COR-L47 (cell line): ENCODE results near the gene ZP1.
A peak's percentile ranks its signal among the peaks of the same experiment; 100 is the strongest.
"Not testable (repeated sequence)": the region's sequence is repeated elsewhere in the genome, so short reads cannot be mapped to it uniquely, and the experiment has no call there.

Experiments
- DNase-seq: peaks from one replicate; lab custom pipeline; 2025; lab: John Stamatoyannopoulos, UW

Gene ZP1

GRCh38 chr11:60866911-60867870, at the start of gene ZP1:
TSS of gene ZP1 (plus strand) at chr11:60867542. CDS start at chr11:60867562, 20 bp downstream.
- DNase-seq: no peak

GRCh38 chr11:60818057-60818456, 49.3 kb upstream of the ZP1 start:
- no peak for DNase-seq

- DNase-seq: no peak
These were observed 45.3 kb upstream of the ZP1 start for GRCh38 chr11:60821827-60822599.

- DNase-seq: not testable (repeated sequence)
These were observed 43.5 kb upstream of the ZP1 start for GRCh38 chr11:60823745-60824306.

- DNase-seq: no peak
These were observed 42.2 kb upstream of the ZP1 start for GRCh38 chr11:60825118-60825517.

- DNase-seq: no peak
These were observed 41.6 kb upstream of the ZP1 start for GRCh38 chr11:60825790-60826189.

- no peak for DNase-seq
These were observed 36.7 kb upstream of the ZP1 start for GRCh38 chr11:60830478-60831142.

- peak; percentile 85 for DNase-seq
These were observed 36.2 kb upstream of the ZP1 start for GRCh38 chr11:60831143-60831500.

GRCh38 chr11:60831501-60832079, 35.8 kb upstream of the ZP1 start:
- DNase-seq: peak; percentile 45

GRCh38 chr11:60834742-60835533, 32.4 kb upstream of the ZP1 start:
- DNase-seq: no peak

GRCh38 chr11:60835534-60835846, 31.9 kb upstream of the ZP1 start:
- DNase-seq: no peak

GRCh38 chr11:60836866-60837515, 30.4 kb upstream of the ZP1 start:
- no peak for DNase-seq

- DNase-seq: no peak
These were observed 29.2 kb upstream of the ZP1 start for GRCh38 chr11:60838132-60838531.

GRCh38 chr11:60840470-60841430, 26.6 kb upstream of the ZP1 start:
- no peak for DNase-seq

GRCh38 chr11:60841797-60842667, 25.3 kb upstream of the ZP1 start, which contains the start of gene CCDC86:
TSS of gene CCDC86 (plus strand) at chr11:60842113. CDS start at chr11:60842125, 12 bp downstream.
- peak; percentile 92 for DNase-seq

GRCh38 chr11:60842668-60843600, 24.4 kb upstream of the ZP1 start:
- DNase-seq: no peak
